HG03103 (cell line): Measurements from ENCODE around the gene COL8A1.
A peak's percentile ranks its signal among the peaks of the same experiment; 100 is the strongest.

Source experiments
- ATAC-seq: cut with Tn5 transposase; IDR thresholded peaks from one replicate; pipeline ENCODE4 v1.9.1; 2021; ENCODE audit warnings: low read depth; ENCODE audit not compliant: unreplicated experiment

COL8A1 gene

GRCh38 chr3:99668044-99668443 is 29.6 kb downstream of the COL8A1 start:
- ATAC-seq: no peak

- no peak for ATAC-seq
Measured at GRCh38 chr3:99669879-99670555, 31.6 kb downstream of the COL8A1 start.

DNA sequence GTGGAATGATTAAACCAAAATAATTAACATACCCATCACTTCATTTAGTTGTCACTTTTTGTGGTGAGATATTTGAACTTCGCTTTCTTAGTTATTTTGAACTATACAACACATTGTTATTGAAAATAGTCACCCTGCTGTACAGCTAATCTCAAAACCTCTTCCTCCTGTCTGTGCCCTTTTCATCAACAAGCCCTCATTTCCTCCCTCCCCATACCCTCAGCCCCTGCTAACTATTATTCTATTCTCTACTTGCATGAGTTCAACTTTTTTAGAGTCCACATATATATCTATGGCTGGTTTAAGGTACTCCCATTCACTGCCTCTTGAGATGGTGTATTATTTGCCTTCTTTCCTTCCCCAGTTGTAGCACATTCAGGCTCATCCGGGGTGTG is 32.2 kb downstream of the COL8A1 start:
- ATAC-seq: no peak

GRCh38 chr3:99674086-99674789 is 35.8 kb downstream of the COL8A1 start:
- ATAC-seq: no peak

GRCh38 chr3:99678023-99678422 is 39.6 kb downstream of the COL8A1 start:
- no peak for ATAC-seq

DNA sequence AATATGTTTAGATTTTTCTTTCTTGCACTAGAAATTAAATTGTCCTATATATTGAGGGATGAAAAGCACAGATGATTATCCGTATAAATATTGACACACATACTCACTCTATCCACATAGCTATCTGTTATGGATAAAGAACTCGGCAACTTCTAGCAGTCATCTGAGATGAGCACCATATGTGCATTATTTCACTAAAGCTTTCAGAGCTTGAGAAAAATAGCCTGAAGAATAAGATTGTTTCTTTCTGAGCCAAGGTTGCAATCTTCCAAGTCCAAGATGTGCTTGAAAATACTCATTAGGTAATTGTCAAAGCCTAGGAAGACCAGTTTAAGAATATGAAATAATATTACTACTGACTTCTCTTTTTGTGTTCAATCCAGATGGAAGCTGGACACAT is 40.5 kb downstream of the COL8A1 start:
- ATAC-seq: no peak

- no peak for ATAC-seq
Measured at GRCh38 chr3:99681512-99681911, 43.1 kb downstream of the COL8A1 start.

DNA sequence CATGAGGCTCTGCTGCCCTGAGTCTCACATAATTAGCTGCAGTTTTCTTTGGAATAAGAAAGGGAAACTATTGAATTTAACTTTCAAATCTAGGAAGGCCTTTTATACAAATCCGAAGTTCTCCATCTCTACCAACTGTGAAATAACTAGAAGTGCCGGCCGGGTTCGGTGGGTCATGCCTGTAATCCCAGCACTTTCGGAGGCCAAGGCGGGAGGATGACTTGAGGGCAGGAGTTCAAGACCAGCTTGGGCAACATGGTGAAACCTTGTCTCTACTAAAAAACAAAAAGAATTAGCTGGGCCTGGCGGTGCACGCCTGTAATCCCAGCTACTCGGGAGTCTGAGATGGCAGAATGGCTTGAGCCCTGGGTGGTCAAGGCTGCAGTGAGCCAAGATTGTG is 43.6 kb downstream of the COL8A1 start:
- ATAC-seq: no peak

DNA sequence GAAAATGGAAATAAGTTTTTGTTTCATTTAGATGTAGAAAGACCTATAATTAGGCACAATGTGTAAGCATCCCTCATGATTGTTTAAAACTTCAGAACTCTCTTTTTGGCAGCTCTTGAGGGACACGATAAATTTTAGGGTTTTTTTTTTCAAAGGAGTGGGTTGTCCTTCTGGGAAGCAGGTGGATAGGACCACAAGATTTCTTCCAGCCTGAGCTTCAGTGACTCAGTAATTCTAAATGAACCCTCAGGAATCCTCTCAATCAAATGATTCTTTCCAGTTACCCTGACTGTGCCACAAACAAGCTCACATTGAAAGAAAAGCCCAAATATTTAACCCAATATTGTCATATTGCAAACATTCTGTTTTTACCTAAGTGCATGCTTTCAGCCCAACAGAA is 45.1 kb downstream of the COL8A1 start:
- ATAC-seq: no peak

- ATAC-seq: no peak
Measured at GRCh38 chr3:99683876-99684275, 45.5 kb downstream of the COL8A1 start.

DNA sequence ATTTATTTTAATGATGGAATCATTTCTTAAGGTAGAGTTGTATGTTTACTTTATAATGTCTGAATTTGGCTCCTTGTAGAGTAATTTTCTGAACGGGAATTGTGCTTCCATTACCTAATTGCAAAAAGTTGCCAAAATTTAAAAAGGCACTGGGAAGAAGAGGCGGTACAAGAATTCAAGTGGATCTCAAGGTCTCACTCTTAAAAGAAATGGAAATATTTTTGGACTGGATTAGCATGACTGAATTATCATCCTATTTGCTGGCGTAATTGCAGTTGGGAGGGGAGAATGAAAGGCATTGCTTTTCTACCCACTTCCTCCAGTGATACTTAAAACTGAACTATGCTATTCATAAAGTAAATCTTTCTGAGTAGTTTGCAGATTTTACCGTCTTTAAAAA is 46.2 kb downstream of the COL8A1 start:
- no peak for ATAC-seq

DNA sequence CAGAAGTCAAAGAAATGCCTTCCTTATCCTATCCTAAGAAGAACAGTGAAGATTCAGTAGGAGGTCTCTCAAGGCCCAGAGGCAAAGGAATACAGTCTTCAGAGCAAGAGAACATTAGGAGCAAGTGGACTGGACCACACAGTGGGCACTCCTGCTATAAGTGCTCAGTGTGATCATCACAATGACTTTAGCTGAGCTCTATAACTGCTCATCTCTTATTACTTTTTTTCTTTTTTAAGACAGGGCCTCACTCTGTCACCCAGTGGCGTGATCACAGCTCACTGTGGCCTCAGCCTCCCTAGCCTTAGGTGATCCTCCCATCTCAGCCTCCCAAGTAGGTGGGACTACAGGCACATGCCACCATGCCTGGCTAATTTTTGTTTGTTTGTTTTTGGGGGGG is 48.1 kb downstream of the COL8A1 start:
- no peak for ATAC-seq

GRCh38 chr3:99686955-99687612 is 48.7 kb downstream of the COL8A1 start:
- peak; percentile 64 for ATAC-seq

- no peak for ATAC-seq
Measured at GRCh38 chr3:99690761-99691369, 52.5 kb downstream of the COL8A1 start.

- no peak for ATAC-seq
Measured at GRCh38 chr3:99693636-99694035, 55.2 kb downstream of the COL8A1 start.

GRCh38 chr3:99696497-99696896 is 58.1 kb downstream of the COL8A1 start:
- no peak for ATAC-seq

- no peak for ATAC-seq
Measured at GRCh38 chr3:99697250-99697649, 58.9 kb downstream of the COL8A1 start.

DNA sequence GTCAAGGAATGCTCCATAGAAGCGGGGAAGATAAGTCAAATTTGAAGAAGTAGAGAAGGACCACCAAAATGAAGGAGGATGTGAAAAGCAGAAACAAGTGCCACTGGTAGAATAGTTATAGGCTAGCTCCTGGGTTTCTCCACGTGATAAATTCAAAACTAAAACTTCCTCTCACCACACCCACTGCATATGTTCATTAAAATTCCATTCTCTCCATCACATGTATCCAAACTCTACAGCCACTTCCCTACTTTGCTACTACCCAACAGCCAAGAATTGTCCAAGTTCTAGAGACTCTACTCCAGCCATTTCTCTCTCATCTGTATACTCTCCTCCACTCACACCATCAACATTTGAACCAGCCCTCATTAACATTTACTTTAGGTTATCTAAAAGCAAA is 60.5 kb downstream of the COL8A1 start:
- ATAC-seq: no peak

GRCh38 chr3:99699841-99700240 is 61.4 kb downstream of the COL8A1 start:
- ATAC-seq: no peak

DNA sequence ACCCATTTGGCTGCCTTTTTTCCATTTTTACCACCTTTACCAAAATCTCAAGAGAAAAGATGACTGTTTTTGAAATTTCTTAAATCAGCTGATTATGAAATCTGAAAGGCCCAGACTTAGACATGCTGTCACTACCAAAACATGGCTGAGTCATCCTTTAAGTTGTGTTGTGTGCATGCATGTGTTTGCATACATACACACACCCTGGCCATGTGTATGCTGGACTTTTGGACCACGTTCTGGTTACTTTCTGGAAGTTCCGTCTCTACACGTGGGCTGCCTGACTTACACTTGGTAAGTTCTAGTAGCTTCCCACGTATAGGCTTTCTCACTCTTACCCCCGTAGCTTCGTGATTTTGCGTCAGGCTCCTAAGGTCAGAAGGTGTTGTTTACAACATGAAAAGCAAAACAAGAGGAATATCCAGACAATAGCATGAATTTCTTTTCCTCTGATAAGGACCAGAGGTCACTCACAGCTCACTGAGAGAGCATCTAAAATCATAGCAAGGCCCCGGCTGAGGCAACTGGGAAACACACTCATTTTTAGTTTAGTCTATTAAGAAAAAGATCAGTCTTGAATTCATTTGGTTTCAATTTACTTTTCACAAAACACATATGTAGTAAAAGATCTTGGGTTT is 62.4 kb downstream of the COL8A1 start:
- no peak for ATAC-seq
